ENCODE measurements around the gene PSTPIP2.

DNA sequence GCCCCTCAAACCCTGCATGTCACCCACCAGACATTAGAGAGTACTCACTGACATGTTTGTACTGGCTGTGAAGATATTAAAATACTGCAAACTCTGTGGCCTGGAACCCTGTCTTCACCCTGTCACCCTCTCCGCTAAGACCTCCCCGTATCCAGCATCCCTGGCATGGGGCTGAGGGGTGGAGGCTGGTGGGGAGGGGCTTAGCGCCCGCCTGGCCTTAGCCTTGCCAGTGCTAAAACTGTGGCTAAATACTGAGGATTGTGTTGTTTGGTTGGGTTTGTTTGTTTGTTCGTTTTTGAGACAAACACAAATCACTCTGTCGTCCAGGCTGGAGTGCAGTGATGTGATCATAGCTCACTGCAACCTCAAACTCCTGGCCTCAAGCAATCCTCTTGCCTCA, 1.8 kb downstream of the PSTPIP2 start:
- TF ChIP-seq, protein P1, sequence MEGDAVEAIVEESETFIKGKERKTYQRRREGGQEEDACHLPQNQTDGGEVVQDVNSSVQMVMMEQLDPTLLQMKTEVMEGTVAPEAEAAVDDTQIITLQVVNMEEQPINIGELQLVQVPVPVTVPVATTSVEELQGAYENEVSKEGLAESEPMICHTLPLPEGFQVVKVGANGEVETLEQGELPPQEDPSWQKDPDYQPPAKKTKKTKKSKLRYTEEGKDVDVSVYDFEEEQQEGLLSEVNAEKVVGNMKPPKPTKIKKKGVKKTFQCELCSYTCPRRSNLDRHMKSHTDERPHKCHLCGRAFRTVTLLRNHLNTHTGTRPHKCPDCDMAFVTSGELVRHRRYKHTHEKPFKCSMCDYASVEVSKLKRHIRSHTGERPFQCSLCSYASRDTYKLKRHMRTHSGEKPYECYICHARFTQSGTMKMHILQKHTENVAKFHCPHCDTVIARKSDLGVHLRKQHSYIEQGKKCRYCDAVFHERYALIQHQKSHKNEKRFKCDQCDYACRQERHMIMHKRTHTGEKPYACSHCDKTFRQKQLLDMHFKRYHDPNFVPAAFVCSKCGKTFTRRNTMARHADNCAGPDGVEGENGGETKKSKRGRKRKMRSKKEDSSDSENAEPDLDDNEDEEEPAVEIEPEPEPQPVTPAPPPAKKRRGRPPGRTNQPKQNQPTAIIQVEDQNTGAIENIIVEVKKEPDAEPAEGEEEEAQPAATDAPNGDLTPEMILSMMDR (IDR thresholded peaks at IDR 0.05; ENCODE audit: low read depth, low read length, poor library complexity, severe bottlenecking), result no peak
- TF ChIP-seq EZH2phosphoT487 (IDR thresholded peaks at IDR 0.05; ENCODE audit: borderline replicate concordance, low read length), result no peak
